Stimulated activated CD8-positive, alpha-beta memory T cell treated with anti-CD3 and anti-CD28 coated beads, Interleukin-4, amount 100 ng/mL, for 48 hours (primary cell): ENCODE data around the gene TMEM196.

Experiments used
- DNase-seq: peaks from one replicate; pipeline ENCODE4 v3.0.0-alpha.2; 2020

The TMEM196 gene

GRCh38 chr7:19772841-19773760 is at the start of gene TMEM196:
Gene TMEM196, minus strand, starts transcription at chr7:19773617. Its CDS starts 921 bp downstream, at chr7:19772696.
- no peak for DNase-seq

GRCh38 chr7:19816128-19816527 is 42.7 kb upstream of the TMEM196 start:
- no peak for DNase-seq

DNA sequence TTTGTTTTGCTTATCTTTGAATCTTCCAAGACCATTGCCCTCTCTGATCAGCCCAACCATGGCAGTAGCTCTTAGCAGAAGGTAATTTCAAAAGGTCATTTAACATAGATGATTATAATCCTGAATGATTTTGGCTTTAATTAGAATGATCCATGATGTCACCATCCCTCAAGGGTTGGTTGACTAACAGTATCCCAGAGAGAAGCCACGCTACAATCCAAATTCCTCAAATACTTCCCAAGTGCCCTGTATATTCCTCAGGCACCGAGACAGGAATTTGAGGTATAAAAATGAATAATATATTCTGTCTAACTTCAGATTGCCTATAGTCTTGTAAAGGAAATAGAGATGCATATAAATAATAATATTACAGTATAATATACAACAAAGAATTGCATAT is 42.1 kb upstream of the TMEM196 start:
- no peak for DNase-seq

GRCh38 chr7:19814776-19815175 is 41.4 kb upstream of the TMEM196 start:
- DNase-seq = no peak

DNA sequence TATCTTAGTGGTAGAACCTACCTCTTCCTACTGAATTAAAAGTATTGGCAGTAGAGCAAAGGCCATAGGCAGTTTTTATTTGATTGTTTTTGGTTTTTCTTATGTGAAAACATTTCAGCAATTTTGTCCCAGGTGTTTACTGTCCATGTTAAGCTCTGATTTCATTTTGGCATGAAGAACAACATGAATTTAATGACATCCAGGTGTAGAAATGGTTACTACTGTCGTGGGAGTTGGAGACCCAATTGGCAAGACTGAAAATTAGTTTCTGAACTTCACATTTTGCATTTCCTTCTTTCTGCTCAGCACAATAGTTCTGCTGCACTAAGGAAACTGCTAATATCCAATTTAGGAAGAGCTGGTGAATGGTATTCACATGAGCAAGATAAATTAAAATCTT is 38.0 kb upstream of the TMEM196 start:
- DNase-seq = no peak

GRCh38 chr7:19798986-19799385 is 25.6 kb upstream of the TMEM196 start:
- no peak for DNase-seq

DNA sequence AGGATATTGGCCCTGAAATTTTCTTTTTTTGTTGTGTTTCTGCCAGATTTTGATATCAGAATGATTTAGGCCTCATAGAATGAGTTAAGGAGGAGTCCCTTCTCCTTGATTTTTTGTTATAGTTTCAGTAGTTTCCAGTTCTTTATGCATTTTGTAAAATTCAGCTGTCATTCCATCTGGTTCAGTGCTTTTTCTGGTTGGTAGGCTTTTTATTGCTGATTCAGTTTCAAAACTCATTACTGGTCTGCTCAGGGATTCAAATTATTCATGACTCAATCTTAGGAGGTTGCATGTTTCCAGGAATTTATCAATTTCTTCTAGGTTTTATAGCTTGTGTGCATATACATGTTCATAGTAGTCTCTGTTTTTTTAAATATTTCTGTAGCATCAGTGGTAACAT is 10.1 kb upstream of the TMEM196 start:
- DNase-seq = no peak

- DNase-seq = no peak
These were observed 3.6 kb upstream of the TMEM196 start for GRCh38 chr7:19776981-19777380.

GRCh38 chr7:19775578-19775977 is 2.2 kb upstream of the TMEM196 start:
- DNase-seq = no peak

DNA sequence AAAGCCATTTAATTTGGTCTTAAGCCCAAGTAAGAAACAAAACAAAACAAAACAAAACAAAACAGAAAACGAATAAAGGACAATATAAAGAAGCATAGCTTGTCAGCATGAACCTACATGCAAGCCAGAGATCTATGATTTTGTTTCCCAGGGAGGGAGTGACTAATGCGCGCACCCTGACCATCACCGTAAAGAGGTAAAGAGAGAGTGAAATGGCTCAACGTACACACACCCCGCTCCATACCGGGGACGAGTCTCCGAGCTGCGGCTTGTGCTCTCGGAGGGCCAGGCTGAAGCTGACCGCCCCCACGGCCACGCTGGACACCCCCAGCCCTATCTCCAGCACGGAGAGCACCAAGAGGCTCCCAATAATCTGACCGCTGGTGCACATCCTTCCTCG is 1.1 kb downstream of the TMEM196 start:
- DNase-seq = no peak

DNA sequence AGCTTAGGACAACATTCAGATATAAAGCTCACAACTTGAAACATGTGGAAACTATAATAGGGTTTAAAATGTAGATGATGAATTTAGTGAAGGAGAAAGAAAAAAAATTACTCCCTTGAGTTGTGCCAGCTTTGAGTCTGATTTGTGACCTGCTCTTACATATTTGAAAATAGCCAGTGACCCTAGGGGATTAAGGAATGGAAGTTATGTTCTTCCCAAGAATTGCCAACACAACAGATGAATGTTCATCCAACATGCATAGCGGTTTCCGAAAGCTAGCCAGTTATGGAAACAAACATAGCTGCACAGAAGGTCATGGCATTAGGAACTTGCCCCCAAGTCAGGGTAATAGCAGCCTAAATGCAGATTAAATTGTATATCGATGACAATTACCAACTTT is 10.8 kb downstream of the TMEM196 start:
- DNase-seq = no peak

DNA sequence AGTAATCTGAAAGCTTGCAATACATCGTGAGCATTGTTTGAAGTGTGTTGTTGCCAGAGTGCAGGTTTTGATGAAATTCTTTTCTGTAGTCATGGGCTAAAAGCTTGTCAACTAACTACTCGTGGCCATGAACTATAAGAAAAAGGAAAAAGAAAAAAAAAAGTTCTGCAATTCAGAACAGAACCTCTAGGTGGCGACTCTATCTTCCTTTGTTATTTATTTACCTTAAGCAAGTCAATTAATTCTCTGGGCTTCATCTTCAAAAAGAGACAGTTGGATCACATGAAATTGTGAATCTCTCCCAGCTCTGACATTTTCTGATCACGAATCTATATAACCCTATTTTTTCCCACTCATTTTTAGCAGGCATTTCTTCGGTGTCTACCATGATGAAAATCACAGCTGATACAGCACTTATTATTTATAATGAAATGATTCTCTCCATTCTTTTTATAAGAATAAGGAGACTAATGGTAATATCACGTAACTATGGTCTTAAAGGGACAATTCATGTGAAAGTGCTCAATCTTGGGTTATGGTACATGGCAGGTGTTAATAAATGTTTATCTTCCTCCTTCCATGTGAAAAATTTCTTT is 18.8 kb downstream of the TMEM196 start:
- no peak for DNase-seq

DNA sequence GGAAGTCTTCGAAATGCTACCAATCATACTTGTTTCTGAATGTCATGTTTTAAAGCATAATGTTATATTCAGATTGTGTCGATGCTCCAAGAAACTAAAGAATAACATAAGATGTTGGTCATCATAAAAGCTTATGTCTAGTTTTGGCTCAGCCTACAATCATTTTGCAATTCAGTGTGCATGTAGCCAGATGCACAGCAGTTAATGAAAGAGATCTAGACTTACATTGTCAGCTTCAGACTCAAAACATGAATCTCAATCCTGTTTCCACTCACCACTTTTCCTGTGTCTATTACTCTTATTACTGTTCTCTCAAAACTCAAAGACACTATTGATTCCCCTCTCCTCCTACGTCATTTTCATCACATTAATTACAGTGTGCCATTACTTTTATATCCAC is 21.4 kb downstream of the TMEM196 start:
- no peak for DNase-seq

DNA sequence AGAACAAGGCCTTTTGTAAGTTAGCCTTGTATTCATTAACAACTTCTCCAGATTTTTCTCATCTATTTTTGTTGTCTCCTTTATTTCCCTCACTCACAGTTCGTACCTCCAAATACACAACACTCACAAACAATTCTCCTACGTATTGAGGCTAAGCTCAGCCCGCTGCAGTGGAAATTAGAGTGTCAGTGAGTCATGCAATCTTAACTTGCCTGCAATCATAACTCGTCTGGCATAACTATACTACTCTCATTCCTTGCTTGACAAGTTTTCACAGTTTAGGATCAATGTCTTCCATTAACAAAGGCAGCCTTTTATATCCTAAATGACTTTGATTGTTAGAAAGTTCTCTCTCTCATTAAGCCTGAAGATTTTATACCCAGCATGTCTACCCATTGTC is 23.8 kb downstream of the TMEM196 start:
- no peak for DNase-seq

DNA sequence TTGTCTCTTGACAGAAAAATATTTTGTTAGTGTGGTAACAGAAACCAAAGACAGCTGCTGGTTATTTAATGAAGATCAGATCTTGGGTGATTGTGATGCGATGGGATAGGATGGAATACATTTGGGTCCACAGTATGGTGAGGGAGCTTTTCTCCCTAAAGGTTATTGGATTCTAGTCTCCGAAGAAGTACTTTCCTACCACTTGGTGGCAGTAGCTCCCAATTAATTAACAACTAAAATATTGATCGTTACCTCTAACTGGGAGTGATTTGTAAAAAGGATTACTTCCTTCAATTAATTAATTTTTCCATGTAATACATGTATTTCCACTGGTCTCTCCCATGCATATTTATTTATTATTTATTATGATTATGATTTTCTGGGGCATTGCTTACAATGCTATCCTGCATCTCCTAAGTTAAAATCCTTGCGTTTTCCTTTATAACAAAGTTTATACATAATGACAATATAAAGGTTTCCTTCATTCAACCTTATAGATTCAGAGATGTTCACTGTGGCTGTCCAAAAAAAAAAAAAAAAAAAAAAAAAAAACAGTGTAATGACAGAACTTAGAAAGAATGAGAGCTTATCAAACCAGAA is 25.6 kb downstream of the TMEM196 start:
- DNase-seq = no peak

- no peak for DNase-seq
These were observed 29.3 kb downstream of the TMEM196 start for GRCh38 chr7:19744075-19744474.

DNA sequence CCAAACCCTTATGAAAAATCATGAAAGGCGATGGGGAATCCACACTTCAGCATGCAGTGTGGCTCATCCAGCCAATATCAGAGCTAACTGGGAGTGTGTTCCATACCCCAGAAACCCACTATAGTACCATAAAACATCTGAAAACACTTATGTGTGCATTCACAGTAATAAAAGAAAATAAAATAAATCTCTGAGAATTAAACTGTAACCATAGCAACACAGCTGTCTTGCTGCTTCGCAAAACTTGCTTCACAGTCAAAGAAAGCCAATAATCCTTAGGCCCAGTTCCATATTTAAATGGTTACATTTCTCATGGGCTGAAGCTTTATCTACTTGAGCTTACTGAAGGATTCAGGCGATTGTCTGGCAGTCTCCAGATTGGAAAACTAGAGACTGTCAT is 44.7 kb downstream of the TMEM196 start:
- no peak for DNase-seq

DNA sequence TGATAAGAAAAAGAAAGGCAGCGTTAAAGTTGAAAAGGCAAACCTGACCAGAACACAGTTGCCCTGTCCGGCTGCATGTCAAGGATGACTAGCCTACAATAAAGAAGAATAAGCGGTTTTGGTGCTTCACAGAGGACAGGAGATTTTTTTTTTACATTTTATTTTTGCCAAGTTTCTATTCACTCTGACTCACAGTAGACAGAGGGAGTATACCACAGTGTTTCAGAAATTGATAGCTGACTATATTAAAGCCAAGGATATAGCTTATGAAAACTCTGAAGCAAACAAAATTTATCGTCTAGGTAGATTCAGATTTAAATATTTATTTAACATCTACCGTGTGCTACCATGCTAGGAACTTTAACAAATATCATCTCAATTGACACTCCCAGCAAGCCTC is 47.6 kb downstream of the TMEM196 start:
- no peak for DNase-seq

- DNase-seq = no peak
These were observed 57.9 kb downstream of the TMEM196 start for GRCh38 chr7:19715499-19715898.

GRCh38 chr7:19713676-19714075 is 59.7 kb downstream of the TMEM196 start:
- peak; percentile 54 for DNase-seq

DNA sequence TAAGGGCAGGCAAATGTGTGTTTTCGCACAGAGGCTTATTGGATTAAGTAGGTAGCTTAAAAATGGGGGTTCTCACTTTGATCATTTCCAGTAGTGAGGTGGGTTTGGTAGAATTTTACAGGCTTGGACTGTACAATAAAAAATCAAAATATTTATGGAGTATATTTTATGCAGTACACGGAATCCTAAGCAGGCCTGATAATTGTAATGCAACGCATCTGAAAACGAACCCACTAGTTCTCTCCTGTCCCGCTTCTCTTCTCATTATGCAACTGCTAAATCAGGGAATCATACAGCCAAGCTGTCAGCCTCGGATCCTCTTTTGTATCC is 64.2 kb downstream of the TMEM196 start:
- DNase-seq = no peak

DNA sequence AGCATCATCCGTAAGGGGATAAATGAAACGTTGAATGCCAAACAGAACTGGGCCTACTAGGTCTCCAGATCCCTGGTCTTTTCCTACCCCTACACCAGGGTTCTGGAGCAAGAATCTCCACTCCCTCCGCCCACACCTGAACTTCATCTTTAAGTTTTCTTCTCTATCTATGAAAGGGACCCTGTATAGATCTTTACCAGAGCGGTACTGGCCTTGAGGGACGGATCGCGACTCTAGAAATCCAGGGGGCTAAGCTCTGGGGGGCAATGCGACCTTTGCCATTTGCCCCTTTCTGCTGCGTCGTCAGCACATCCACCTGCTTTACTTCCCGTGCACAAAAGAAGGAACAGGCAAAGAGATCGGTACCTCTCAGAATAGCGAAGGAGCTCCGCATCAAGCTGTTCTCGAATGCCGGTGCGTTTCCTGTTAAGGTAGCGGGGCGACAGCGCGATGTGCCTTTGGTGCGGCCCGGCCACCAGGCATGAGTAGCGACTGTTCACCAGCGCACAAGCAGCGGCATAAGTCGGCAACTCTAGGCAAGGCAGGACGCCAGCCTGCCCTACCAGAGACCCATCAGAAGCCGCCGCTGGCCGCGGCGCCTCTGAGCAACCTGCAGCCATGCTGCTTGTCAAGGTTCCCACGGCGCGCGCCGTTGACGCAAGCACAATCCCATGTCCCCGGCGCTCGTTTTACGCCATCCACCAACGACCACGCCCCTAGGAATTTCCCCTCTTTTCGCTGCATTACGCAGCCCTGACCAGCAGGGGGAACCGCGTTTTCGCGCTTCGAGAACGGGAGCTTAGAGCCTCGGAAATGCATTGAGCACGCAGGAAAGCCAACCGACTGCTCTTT is 64.8 kb downstream of the TMEM196 start, which contains the start of gene POLR1F:
POLR1F (minus strand) TSS at position 641 of the 852 bp plus-strand sequence; CDS start at position 620, 21 bp downstream.
- peak; percentile 95 for DNase-seq

DNA sequence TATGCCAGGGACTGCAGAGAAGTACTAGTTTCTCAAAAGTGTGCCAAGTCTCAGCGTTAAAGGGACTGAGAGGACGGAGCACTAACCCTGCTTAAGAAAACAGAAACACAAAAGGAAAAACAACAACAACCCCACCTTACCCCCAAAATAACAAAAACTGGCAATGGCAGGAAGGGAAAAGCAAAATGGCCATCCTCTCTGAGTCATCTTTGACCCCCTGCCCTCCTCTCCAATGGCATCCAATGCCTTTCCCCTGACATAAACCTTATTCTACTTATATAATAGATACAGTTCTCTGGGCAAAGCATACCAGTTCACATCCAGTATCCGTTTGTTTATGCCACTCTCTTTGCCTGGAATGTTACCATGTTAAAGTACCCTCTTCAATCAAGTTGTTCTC is 66.2 kb downstream of the TMEM196 start:
- DNase-seq = no peak
